ENCODE measurements around the gene PHYKPL. TPM values are rescaled to one million over a fixed set of nuclear protein-coding genes. Genes with fewer than 3 reads are reported as not detected.

The PHYKPL gene
- total and polyA plus RNA-seq, 2 experiments from 2014 or later: 57.0 to 58.7 TPM

GRCh38 chr5:178214160-178214803 lies 18.3 kb downstream of the PHYKPL start:
- Histone ChIP-seq H3K36me3 (peaks cover 69% of the 10 kb centered on the region), H3K4me1 (ENCODE audit: low read depth) (no peaks in the 10 kb centered on the region), H3K27ac (peak overlapping the region; percentile 4), H3K27me3 (no peaks in the 10 kb centered on the region), H3K9me3 (ENCODE audit: low read depth) (no peaks in the 10 kb centered on the region), H3K4me3 (no peak overlapping the region)
- TF ChIP-seq CTCF (IDR thresholded peaks at IDR 0.05; ENCODE audit: low read depth, low read length): no peak
- DNase-seq (ENCODE audit: low read depth in 1 of 2, low spot score in 1 of 2): no peak

GRCh38 chr5:178213748-178214151 lies 18.9 kb downstream of the PHYKPL start:
- H3K36me3 ChIP-seq: peaks cover 70% of the 10 kb centered on the region
- TF ChIP-seq CTCF (IDR thresholded peaks at IDR 0.05; ENCODE audit: low read depth, low read length): no peak

GRCh38 chr5:178213003-178213461 lies 19.6 kb downstream of the PHYKPL start:
- peaks cover 71% of the 10 kb centered on the region for H3K36me3 ChIP-seq
- H3K27me3 ChIP-seq: no peaks in the 10 kb centered on the region

More at GRCh38 chr5:178213748-178214151, 18.9 kb downstream of the PHYKPL start:
- no peak for DNase-seq (ENCODE audit: low read depth in 1 of 2, low spot score in 1 of 2)
- Histone ChIP-seq H3K4me3 (no peak overlapping the region), H3K27ac (peak overlapping the region; percentile 4), H3K9me3 (ENCODE audit: low read depth) (no peaks in the 10 kb centered on the region), H3K4me1 (ENCODE audit: low read depth) (no peaks in the 10 kb centered on the region), H3K27me3 (no peaks in the 10 kb centered on the region)

GRCh38 chr5:178212241-178213002 lies 20.2 kb downstream of the PHYKPL start:
- Histone ChIP-seq H3K27ac (no peak overlapping the region), H3K9me3 (ENCODE audit: low read depth) (no peaks in the 10 kb centered on the region), H3K4me1 (ENCODE audit: low read depth) (no peaks in the 10 kb centered on the region), H3K36me3 (peaks cover 76% of the 10 kb centered on the region), H3K4me3 (no peak overlapping the region), H3K27me3 (no peaks in the 10 kb centered on the region)
- no peak for TF ChIP-seq CTCF (IDR thresholded peaks at IDR 0.05; ENCODE audit: low read depth, low read length)
- DNase-seq (ENCODE audit: low read depth in 1 of 2, low spot score in 1 of 2): no peak

More at GRCh38 chr5:178213003-178213461, 19.6 kb downstream of the PHYKPL start:
- no peak for TF ChIP-seq CTCF (IDR thresholded peaks at IDR 0.05; ENCODE audit: low read depth, low read length)
- Histone ChIP-seq H3K9me3 (ENCODE audit: low read depth) (no peaks in the 10 kb centered on the region), H3K27ac (no peak overlapping the region), H3K4me3 (no peak overlapping the region), H3K4me1 (ENCODE audit: low read depth) (no peaks in the 10 kb centered on the region)
- no peak for DNase-seq (ENCODE audit: low read depth in 1 of 2, low spot score in 1 of 2)

- Histone ChIP-seq H3K27ac (no peak overlapping the region), H3K9me3 (ENCODE audit: low read depth) (no peaks in the 10 kb centered on the region), H3K36me3 (peaks cover 82% of the 10 kb centered on the region), H3K27me3 (no peaks in the 10 kb centered on the region), H3K4me1 (ENCODE audit: low read depth) (peaks cover 2% of the 10 kb centered on the region), H3K4me3 (no peak overlapping the region)
- no peak for DNase-seq (ENCODE audit: low read depth in 1 of 2, low spot score in 1 of 2)
- TF ChIP-seq CTCF (IDR thresholded peaks at IDR 0.05; ENCODE audit: low read depth, low read length): no peak
These were observed 21.2 kb downstream of the PHYKPL start for GRCh38 chr5:178211095-178212048.
